ENCODE measurements around the gene TNIK. TPM values are rescaled to one million over a fixed set of nuclear protein-coding genes. Genes with fewer than 3 reads are reported as not detected.
A peak's percentile ranks its signal among the peaks of the same experiment; 100 is the strongest.

TNIK gene
- total and polyA plus RNA-seq, 10 of the 15 experiments (the other 5 are each of a cell fraction or from before 2014, with no cell fraction given) = 13.9 to 74.3 (median 48.2) TPM

- no peak for FAIRE-seq
- no peak overlapping the region for H3K4me2 ChIP-seq (ENCODE audit: control insufficient read depth, insufficient read depth)
- POLR2A ChIA-PET = interaction anchor here (1.2 to 1.8 kb wide), 4 partner anchors 9 to 71 kb away, joined by 3 to 13 read pairs (median 6); no protein-coding TSS in a partner anchor
Measured at GRCh38 chr3:171260466-171260865, 199.7 kb downstream of the TNIK start.

More at GRCh38 chr3:171260466-171260865, 199.7 kb downstream of the TNIK start:
- no peaks in the 10 kb centered on the region for H4K20me1 ChIP-seq (ENCODE audit: control insufficient read depth, insufficient read depth)
- RAD21 ChIA-PET (ENCODE audit: unreplicated experiment) = interaction anchor here (0.9 to 7.0 kb wide), 7 partner anchors 8 to 109 kb away, joined by 3 to 68 read pairs (median 6); no protein-coding TSS in a partner anchor
- peaks cover 96% of the 10 kb centered on the region for H3K79me2 ChIP-seq (ENCODE audit: control insufficient read depth, insufficient read depth, low read length)
- CTCF ChIA-PET = interaction anchor here (0.7 to 8.0 kb wide), 9 partner anchors 10 to 88 kb away, joined by 3 to 42 read pairs (median 3); no protein-coding TSS in a partner anchor
- no peaks in the 10 kb centered on the region for H3K27me3 ChIP-seq (replicated peaks in 1 of 2; ENCODE audit: control insufficient read depth in 2 of 2, insufficient read depth in 2 of 2, low read length in 1 of 2)
- ATAC-seq (no peak), DNase-seq (ENCODE audit: low read depth, low spot score) (no peak)
- SMC1A ChIA-PET (ENCODE audit: uncharacterized antibody, unreplicated experiment) = interaction anchor here (0.6 to 28.2 kb wide), 8 partner anchors 8 to 194 kb away, joined by 3 to 657 read pairs (median 6); no protein-coding TSS in a partner anchor
- peaks cover 83% of the 10 kb centered on the region for H3K4me1 ChIP-seq (ENCODE audit: control insufficient read depth, insufficient read depth, low read length)
- H2AFZ ChIP-seq (ENCODE audit: control insufficient read depth, low read depth, low read length) = no peak overlapping the region
- no peak overlapping the region for H3K4me3 ChIP-seq
- intact Hi-C loops (cut with micrococcal nuclease; ENCODE audit: unreplicated experiment) (no loop called here), in situ Hi-C loops (cut with MboI) (no loop called here)
- no peaks in the 10 kb centered on the region for H3K36me3 ChIP-seq (ENCODE audit: control insufficient read depth in 2 of 2, insufficient read depth in 2 of 2, low read length in 1 of 2)
- peak overlapping the region; percentile 13; the same call in 1 of the 2 replicates for H3K27ac ChIP-seq (ENCODE audit: control insufficient read depth, insufficient read depth)
- no peak for TF ChIP-seq RELB (IDR thresholded peaks at IDR 0.05; ENCODE audit: low read depth)
- no peak for TF ChIP-seq MEF2A (IDR thresholded peaks at IDR 0.05; ENCODE audit: insufficient read depth, low read depth, low read length)
- TF ChIP-seq EGR1 (IDR thresholded peaks at IDR 0.05; ENCODE audit: borderline replicate concordance in 1 of 2, low read depth in 2 of 2, low read length in 2 of 2) = no peak
- TF ChIP-seq SMARCA5 (IDR thresholded peaks at IDR 0.05) = no peak
- TF ChIP-seq MYB (IDR thresholded peaks at IDR 0.05; ENCODE audit: borderline replicate concordance, low read depth, low read length) = no peak
- no peaks in the 10 kb centered on the region; the same call in 2 of the 3 replicates for H3K9me3 ChIP-seq (replicated peaks; ENCODE audit: control insufficient read depth, insufficient read depth, low read length)
- no TSS peak for BruUV-seq (replicated peaks)
- WGBS (ENCODE audit: insufficient coverage, insufficient replicate concordance, low lambda C conversion rate, missing lambda C conversion rate) = 100% methylated on average over 1 of the region's 1 CpG
- no peak overlapping the region for H3K9ac ChIP-seq (ENCODE audit: control insufficient read depth, insufficient read depth, low read length)

Measured in GM12878 (cell line).